Keratinocyte (primary cell): ENCODE results near the gene IL1RL2. TPM values are rescaled to one million over a fixed set of nuclear protein-coding genes. Genes with fewer than 3 reads are reported as not detected.

Experiments
- DNase-seq: peaks from one replicate; pipeline ENCODE4 v3.0.0-alpha.2; 2011; ENCODE audit warnings: low read depth, missing footprints, low spot score
- FAIRE-seq: peaks from 2 replicates; lab custom pipeline; 2011; peaks lifted over from hg19 to GRCh38; lab: Jason Lieb, UNC
- H2AFZ ChIP-seq: 2 replicates; pipeline ENCODE4 v1.6.0; 2012; ENCODE audit warnings: low read length, control low read depth, inconsistent platforms; ENCODE audit not compliant: control insufficient read depth
- H3K27ac ChIP-seq: 2 replicates; pipeline ENCODE4 v1.5.1; 2011; ENCODE audit warnings: low read length; ENCODE audit not compliant: control insufficient read depth, insufficient read depth
- H3K27me3 ChIP-seq: 3 replicates; pipeline ENCODE4 v1.6.0; 2011; ENCODE audit warnings: low read length; ENCODE audit not compliant: control insufficient read depth, insufficient read depth; ENCODE audit errors: extremely low read depth
- H3K36me3 ChIP-seq, 2 experiments: 2 replicates in 1 of 2; 3 replicates in 1 of 2; pipeline ENCODE4 v1.5.1; 2011; ENCODE audit warnings: low read length in 2 of 2, mild to moderate bottlenecking in 1 of 2; ENCODE audit not compliant: control insufficient read depth in 2 of 2, insufficient read depth in 2 of 2; ENCODE audit errors: extremely low read depth in 1 of 2
- H3K4me1 ChIP-seq: 3 replicates; pipeline ENCODE4 v1.5.1; 2011; ENCODE audit warnings: low read length; ENCODE audit not compliant: control insufficient read depth, insufficient read depth; ENCODE audit errors: extremely low read depth
- H3K4me2 ChIP-seq: 3 replicates; pipeline ENCODE4 v1.6.0; 2011; ENCODE audit warnings: low read depth, low read length; ENCODE audit not compliant: control insufficient read depth, insufficient read depth; ENCODE audit errors: extremely low read depth
- H3K4me3 ChIP-seq, 3 experiments: fragments of 200-600 bp in 1 of 3; sonication (generic) in 1 of 3; 2 replicates in 2 of 3; 3 replicates in 1 of 3; pipeline ENCODE4 v1.5.1; 2011 to 2016; ENCODE audit warnings: low read length in 3 of 3, mild to moderate bottlenecking in 3 of 3, control low read depth in 2 of 3, inconsistent platforms in 1 of 3, low read depth in 1 of 3, mixed read lengths in 1 of 3, mixed run types in 1 of 3, moderate library complexity in 1 of 3; ENCODE audit not compliant: control insufficient read depth in 2 of 3, insufficient read depth in 2 of 3; ENCODE audit errors: extremely low read depth in 1 of 3
- H3K79me2 ChIP-seq: 2 replicates; pipeline ENCODE4 v1.6.0; 2012; ENCODE audit warnings: low read length; ENCODE audit not compliant: control insufficient read depth, insufficient read depth
- H3K9ac ChIP-seq: 3 replicates; pipeline ENCODE4 v1.6.0; 2011; ENCODE audit warnings: low read length; ENCODE audit not compliant: control insufficient read depth, insufficient read depth; ENCODE audit errors: extremely low read depth
- H3K9me1 ChIP-seq: 3 replicates; pipeline ENCODE4 v1.6.0; 2011; ENCODE audit warnings: low read length; ENCODE audit not compliant: control insufficient read depth, insufficient read depth; ENCODE audit errors: extremely low read depth
- H3K9me3 ChIP-seq: 2 replicates; pipeline ENCODE4 v1.5.1; 2012; ENCODE audit warnings: low read depth, low read length; ENCODE audit not compliant: control insufficient read depth
- H4K20me1 ChIP-seq: 3 replicates; pipeline ENCODE4 v1.6.0; 2011; ENCODE audit warnings: low read length; ENCODE audit not compliant: control insufficient read depth, insufficient read depth; ENCODE audit errors: extremely low read depth
- EZH2 ChIP-seq: IDR thresholded peaks from one replicate; pipeline ENCODE4 v1.6.1; 2012; ENCODE audit warnings: inconsistent platforms, mild to moderate bottlenecking, low read length, moderate library complexity
- dilution Hi-C: fragments of 300-500 bp; cut with MboI; formaldehyde crosslinking; loops from one replicate; pipeline ENCODE4 v1.7.0; 2020; ENCODE audit warnings: low sequenced_read_pairs; ENCODE audit not compliant: extremely low pct_ligation_motif_present
- polyA plus RNA-seq, 5 experiments: library from polyadenylated mRNA; depleted of rRNA in 3 of 5; stranded (reverse) in 3 of 5; stranded (forward) in 1 of 5; unstranded in 1 of 5; fragments of >200 nt; gene quantifications; 1 replicate in 1 of 5; 2 replicates in 3 of 5; 3 replicates in 1 of 5; pipeline versions ENCODE4 v1.2.1 to v1.2.3, GENCODE V29; 2011 to 2012; ENCODE audit warnings: missing spikeins in 2 of 5, low read depth in 1 of 5, low replicate concordance in 1 of 5
- TF ChIP-seq, protein P1 (sequence below), 3 experiments: IDR thresholded peaks in 1 of 3; conservative IDR thresholded peaks in 1 of 3; optimal IDR thresholded peaks in 1 of 3; 2 replicates in 2 of 3; 3 replicates in 1 of 3; pipeline versions ENCODE3 to v1.5.1; 2011; ENCODE audit warnings: low read length in 3 of 3, mild to moderate bottlenecking in 3 of 3, moderate library complexity in 2 of 3, control low read depth in 1 of 3, inconsistent platforms in 1 of 3; ENCODE audit not compliant: insufficient read depth in 2 of 3; ENCODE audit errors: extremely low read depth in 1 of 3

Gene IL1RL2
- polyA plus RNA-seq, 1 donor (not counting 4 experiments of a cell fraction or from before 2014, with no cell fraction given), result 1.5 TPM

GRCh38 chr2:102194609-102195268 is 7.9 kb downstream of the IL1RL2 start:
- Histone ChIP-seq H3K4me1 (peaks cover 14% of the 10 kb centered on the region), H3K36me3 (peaks cover 0 to 4% of the 10 kb centered on the region in 2 experiments), H3K27me3 (no peaks in the 10 kb centered on the region), H3K4me2 (no peak overlapping the region), H3K9ac (no peak overlapping the region), H3K9me1 (no peaks in the 10 kb centered on the region), H3K79me2 (no peaks in the 10 kb centered on the region), H3K27ac (no peak overlapping the region), H2AFZ (no peak overlapping the region), H3K4me3 (no peak overlapping the region), H3K9me3 (no peaks in the 10 kb centered on the region), H4K20me1 (no peaks in the 10 kb centered on the region)
- no peak for TF ChIP-seq EZH2
- TF ChIP-seq, protein P1, sequence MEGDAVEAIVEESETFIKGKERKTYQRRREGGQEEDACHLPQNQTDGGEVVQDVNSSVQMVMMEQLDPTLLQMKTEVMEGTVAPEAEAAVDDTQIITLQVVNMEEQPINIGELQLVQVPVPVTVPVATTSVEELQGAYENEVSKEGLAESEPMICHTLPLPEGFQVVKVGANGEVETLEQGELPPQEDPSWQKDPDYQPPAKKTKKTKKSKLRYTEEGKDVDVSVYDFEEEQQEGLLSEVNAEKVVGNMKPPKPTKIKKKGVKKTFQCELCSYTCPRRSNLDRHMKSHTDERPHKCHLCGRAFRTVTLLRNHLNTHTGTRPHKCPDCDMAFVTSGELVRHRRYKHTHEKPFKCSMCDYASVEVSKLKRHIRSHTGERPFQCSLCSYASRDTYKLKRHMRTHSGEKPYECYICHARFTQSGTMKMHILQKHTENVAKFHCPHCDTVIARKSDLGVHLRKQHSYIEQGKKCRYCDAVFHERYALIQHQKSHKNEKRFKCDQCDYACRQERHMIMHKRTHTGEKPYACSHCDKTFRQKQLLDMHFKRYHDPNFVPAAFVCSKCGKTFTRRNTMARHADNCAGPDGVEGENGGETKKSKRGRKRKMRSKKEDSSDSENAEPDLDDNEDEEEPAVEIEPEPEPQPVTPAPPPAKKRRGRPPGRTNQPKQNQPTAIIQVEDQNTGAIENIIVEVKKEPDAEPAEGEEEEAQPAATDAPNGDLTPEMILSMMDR (optimal IDR thresholded peaks at IDR 0.05 in 1 of 3, IDR thresholded peaks at IDR 0.05 in 1 of 3, conservative IDR thresholded peaks at IDR 0.05 in 1 of 3; ENCODE audit: extremely low read depth in 1 of 3, insufficient read depth in 2 of 3, low read length in 3 of 3), result no peak
- FAIRE-seq (no peak), DNase-seq (no peak)
- dilution Hi-C loops, result no loop called here

GRCh38 chr2:102197389-102198137 is 10.7 kb downstream of the IL1RL2 start:
- Histone ChIP-seq H3K9me3 (no peaks in the 10 kb centered on the region), H3K36me3 (peaks cover 0 to 4% of the 10 kb centered on the region in 2 experiments), H3K9me1 (no peaks in the 10 kb centered on the region), H3K79me2 (no peaks in the 10 kb centered on the region), H3K4me3 (no peak overlapping the region), H3K27me3 (no peaks in the 10 kb centered on the region), H3K27ac (no peak overlapping the region), H3K9ac (no peak overlapping the region), H2AFZ (no peak overlapping the region), H3K4me1 (peaks cover 10% of the 10 kb centered on the region), H4K20me1 (no peaks in the 10 kb centered on the region), H3K4me2 (no peak overlapping the region)
- dilution Hi-C loops, result no loop called here
- no peak for FAIRE-seq
- DNase-seq, result no peak
- TF ChIP-seq EZH2, result no peak
- TF ChIP-seq, protein P1 (optimal IDR thresholded peaks at IDR 0.05 in 1 of 3, IDR thresholded peaks at IDR 0.05 in 1 of 3, conservative IDR thresholded peaks at IDR 0.05 in 1 of 3; ENCODE audit: extremely low read depth in 1 of 3, insufficient read depth in 2 of 3, low read length in 3 of 3), result no peak
